GM13977 (cell line): ENCODE data around the gene TMPRSS12.

Experiments used
- DNase-seq: peaks from one replicate; pipeline ENCODE4 v3.0.0; 2012; ENCODE audit warnings: low spot score
- in situ Hi-C: fragments of 300-500 bp; cut with MboI; formaldehyde crosslinking; loops from one replicate; pipeline ENCODE4 v1.12.0; 2022; ENCODE audit warnings: low sequenced_read_pairs, low pct_unique_long_range_greater_than_20kb, mixed read lengths, inconsistent platforms; ENCODE audit not compliant: unreplicated experiment
- TF ChIP-seq, protein P1 (sequence below): IDR thresholded peaks from 2 replicates; pipeline ENCODE4 v1.5.1; 2012; ENCODE audit warnings: mild to moderate bottlenecking, control low read depth; ENCODE audit not compliant: insufficient read depth; ENCODE audit errors: extremely low read depth, missing control alignments

The TMPRSS12 gene

DNA sequence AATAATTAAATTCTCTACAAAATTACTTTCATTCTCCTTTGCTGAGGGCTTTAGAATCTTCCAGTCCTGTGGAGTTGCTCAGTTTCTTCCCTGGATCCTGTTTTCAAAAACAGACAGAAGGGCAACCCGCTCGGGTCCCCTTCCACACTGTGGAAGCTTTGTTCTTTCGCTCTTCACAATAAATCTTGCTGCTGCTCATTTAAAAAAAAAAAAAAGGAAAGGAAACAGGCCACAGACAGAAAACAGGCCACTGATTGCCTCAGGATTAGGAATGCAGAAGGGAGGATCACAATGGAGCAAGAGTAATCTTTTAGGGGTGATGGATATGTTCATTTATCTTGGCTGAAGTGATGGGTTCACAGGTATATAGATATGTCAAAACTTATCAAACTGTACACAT is 80.1 kb downstream of the TMPRSS12 start:
- no peak for DNase-seq
- TF ChIP-seq, protein P1, sequence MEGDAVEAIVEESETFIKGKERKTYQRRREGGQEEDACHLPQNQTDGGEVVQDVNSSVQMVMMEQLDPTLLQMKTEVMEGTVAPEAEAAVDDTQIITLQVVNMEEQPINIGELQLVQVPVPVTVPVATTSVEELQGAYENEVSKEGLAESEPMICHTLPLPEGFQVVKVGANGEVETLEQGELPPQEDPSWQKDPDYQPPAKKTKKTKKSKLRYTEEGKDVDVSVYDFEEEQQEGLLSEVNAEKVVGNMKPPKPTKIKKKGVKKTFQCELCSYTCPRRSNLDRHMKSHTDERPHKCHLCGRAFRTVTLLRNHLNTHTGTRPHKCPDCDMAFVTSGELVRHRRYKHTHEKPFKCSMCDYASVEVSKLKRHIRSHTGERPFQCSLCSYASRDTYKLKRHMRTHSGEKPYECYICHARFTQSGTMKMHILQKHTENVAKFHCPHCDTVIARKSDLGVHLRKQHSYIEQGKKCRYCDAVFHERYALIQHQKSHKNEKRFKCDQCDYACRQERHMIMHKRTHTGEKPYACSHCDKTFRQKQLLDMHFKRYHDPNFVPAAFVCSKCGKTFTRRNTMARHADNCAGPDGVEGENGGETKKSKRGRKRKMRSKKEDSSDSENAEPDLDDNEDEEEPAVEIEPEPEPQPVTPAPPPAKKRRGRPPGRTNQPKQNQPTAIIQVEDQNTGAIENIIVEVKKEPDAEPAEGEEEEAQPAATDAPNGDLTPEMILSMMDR, result no peak
- in situ Hi-C loops, result no loop called here

DNA sequence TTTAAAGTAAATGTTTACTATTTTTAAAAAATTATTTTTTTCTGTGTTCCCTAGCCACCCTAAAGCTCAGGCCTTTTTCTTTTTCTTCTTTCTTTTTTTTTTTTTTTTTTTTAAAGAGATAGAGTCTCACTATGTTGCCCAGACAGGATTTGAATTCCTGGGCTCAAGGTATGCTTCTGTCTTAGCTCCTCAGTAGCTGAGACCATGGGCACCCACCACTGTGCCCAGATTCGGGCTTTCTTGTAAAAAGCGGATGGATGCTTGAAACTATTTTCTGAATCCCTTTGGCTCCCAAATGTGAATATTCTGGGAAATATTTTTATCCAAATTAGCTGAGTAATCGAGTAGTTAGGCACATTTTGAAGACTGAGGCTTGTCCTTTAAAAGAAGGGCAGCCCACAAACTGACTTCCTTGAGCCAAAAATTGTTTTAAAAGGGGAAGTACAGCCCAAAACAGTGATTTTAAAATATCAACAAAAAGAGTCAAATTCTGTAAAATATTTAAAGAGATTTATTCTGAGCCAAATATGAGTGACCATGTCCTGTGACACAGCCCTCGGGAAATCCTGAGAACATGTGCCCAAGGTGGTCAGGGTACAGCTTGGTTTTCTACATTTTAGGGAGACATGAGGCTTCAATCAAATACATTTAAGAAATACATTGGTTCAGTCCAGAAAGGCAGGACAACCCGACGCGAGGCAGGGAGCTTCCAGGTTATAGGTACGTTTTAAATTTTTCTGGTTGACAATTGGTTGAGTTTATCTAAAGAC is 80.8 kb downstream of the TMPRSS12 start:
- no peak for DNase-seq
- in situ Hi-C loops, result no loop called here
- TF ChIP-seq, protein P1, result no peak

DNA sequence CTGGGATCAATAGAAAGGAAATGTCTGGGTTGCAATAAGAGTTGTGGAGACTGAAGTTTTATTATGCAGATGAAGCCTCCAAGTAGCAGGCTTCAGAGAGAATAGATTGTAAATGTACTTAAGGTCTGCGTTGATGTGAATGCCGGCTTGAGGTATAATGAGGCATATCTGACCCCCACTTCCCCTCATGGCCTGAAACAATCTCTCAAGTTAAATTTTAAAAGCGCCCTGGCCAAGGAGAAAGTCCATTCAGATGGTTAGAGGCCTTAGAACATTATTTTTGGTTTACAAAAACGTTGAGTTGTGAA is 81.4 kb downstream of the TMPRSS12 start:
- in situ Hi-C loops, result no loop called here
- TF ChIP-seq, protein P1, result no peak
- DNase-seq, result no peak

DNA sequence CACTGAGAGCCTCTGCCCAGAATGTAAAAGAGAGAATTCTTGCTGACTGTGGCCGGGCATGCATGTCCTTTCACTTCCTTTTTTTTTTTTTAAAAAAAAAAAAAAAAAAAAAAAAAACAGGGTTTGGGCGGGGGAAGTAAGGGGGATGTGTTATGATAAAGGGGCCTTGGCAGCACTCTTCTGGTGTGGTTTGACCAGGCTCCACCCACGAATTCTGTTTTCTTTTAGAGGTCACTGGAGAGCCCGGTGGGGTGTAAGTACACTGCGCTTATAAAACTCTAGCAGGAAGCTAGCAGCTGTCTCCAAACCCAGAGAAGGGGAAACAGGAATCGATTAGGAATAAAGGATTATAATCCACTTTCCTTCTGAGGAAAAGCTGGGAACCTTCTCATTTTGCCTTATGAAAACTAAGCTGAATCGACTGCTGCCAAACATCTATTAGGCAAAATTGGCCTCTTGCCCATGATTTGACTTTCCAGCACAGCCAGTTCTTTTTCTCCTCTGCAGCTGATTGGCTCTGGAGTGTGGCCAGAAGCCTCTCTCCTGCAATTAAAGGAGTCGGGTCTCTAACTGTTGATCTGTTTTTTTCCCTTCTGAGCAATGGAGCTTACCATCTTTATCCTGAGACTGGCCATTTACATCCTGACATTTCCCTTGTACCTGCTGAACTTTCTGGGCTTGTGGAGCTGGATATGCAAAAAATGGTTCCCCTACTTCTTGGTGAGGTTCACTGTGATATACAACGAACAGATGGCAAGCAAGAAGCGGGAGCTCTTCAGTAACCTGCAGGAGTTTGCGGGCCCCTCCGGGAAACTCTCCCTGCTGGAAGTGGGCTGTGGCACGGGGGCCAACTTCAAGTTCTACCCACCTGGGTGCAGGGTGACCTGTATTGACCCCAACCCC is 82.0 kb downstream of the TMPRSS12 start:
- peak; percentile 65 for DNase-seq
- in situ Hi-C loops, result no loop called here
- TF ChIP-seq, protein P1, result no peak

DNA sequence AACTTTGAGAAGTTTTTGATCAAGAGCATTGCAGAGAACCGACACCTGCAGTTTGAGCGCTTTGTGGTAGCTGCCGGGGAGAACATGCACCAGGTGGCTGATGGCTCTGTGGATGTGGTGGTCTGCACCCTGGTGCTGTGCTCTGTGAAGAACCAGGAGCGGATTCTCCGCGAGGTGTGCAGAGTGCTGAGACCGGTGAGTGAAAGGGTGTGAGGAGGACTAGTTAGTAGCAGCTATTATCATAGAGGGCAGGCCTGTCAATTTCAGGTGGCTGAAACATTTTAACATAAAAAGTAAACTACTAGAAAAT is 82.6 kb downstream of the TMPRSS12 start:
- in situ Hi-C loops, result no loop called here
- TF ChIP-seq, protein P1, result no peak
- DNase-seq, result no peak

DNA sequence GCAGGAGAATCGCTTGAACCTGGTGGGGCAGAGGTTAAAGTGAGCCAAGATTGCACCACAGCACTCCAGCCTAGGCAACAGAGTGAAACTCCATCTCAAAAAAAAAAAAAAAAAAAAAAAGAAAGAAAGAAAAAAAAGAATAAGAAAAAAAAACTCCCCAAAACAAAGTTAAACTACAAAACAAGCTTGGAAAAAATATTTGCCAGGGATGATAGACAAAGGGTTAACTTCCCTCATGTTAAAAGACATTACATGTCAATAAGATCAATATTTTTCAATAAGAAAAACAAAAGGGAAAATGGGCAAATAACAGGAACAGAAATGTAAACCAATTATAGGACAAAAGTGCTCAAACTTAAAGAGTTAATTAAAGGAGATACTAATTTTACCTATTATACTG is 83.2 kb downstream of the TMPRSS12 start:
- in situ Hi-C loops, result no loop called here
- TF ChIP-seq, protein P1, result no peak
- DNase-seq, result no peak
